IMR-90 (cell line): ENCODE measurements around the gene NELL1. TPM values are rescaled to one million over a fixed set of nuclear protein-coding genes. Genes with fewer than 3 reads are reported as not detected.

Experiments
- ATAC-seq: fragments of 200-7000 bp; cut with Tn5 transposase; 2 replicates; pipeline ENCODE4 v1.9.1; 2020; ENCODE audit warnings: low read depth, mild to moderate bottlenecking, moderate library complexity
- BruUV-seq: library from RNA; stranded (reverse); fragments of 400-500 nt; replicated peaks from 2 replicates; lab custom pipeline; 2021; lab: Mats Ljungman, UMichigan
- CTCF ChIA-PET: fragments of 300-600 bp; formaldehyde crosslinking; extraction: SDS; loops from one replicate; lab custom pipeline; 2021; ENCODE audit warnings: antibody characterized with exemption; lab: Yijun Ruan, JAX
- POLR2A ChIA-PET: fragments of 300-600 bp; sonication (Branson Sonifier 250); formaldehyde crosslinking; loops from one replicate; lab custom pipeline; 2022; ENCODE audit warnings: antibody characterized with exemption; ENCODE audit not compliant: unreplicated experiment; lab: Charles Lee
- DNase-seq: peaks from one replicate; pipeline ENCODE4 v3.0.0; 2013
- H2AFZ ChIP-seq: replicated peaks from 2 replicates; pipeline ENCODE3; 2013; ENCODE audit warnings: low read length, mild to moderate bottlenecking; ENCODE audit not compliant: poor library complexity
- H2AK5ac ChIP-seq: 2 replicates; pipeline ENCODE4 v1.6.1; 2013; ENCODE audit warnings: low read depth, low read length, inconsistent platforms
- H2AK9ac ChIP-seq: replicated peaks from 2 replicates; pipeline ENCODE3; 2013; ENCODE audit warnings: mild to moderate bottlenecking, low read depth, low read length, moderate library complexity; ENCODE audit not compliant: poor library complexity
- H2BK120ac ChIP-seq: 2 replicates; pipeline ENCODE4 v1.6.1; 2013; ENCODE audit warnings: low read depth, low read length, inconsistent platforms
- H2BK15ac ChIP-seq: 3 replicates; pipeline ENCODE4 v1.6.1; 2013; ENCODE audit warnings: low read depth, low read length, inconsistent platforms
- H2BK20ac ChIP-seq: 2 replicates; pipeline ENCODE4 v1.6.1; 2013; ENCODE audit warnings: low read depth, mild to moderate bottlenecking, inconsistent platforms, low read length, moderate library complexity
- H2BK5ac ChIP-seq: 2 replicates; pipeline ENCODE4 v1.6.1; 2013; ENCODE audit warnings: mild to moderate bottlenecking, low read depth, low read length, inconsistent platforms; ENCODE audit not compliant: poor library complexity, severe bottlenecking
- H3K14ac ChIP-seq: replicated peaks from 2 replicates; pipeline ENCODE4 v1.6.1; 2013; ENCODE audit warnings: low read depth, low read length, inconsistent platforms
- H3K18ac ChIP-seq: 2 replicates; pipeline ENCODE4 v1.6.1; 2013; ENCODE audit warnings: low read depth, low read length, control low read depth
- H3K23ac ChIP-seq: 2 replicates; pipeline ENCODE4 v1.6.1; 2013; ENCODE audit warnings: low read depth, low read length, inconsistent platforms
- H3K27ac ChIP-seq: 2 replicates; pipeline ENCODE4 v1.5.1; 2013; ENCODE audit warnings: mild to moderate bottlenecking, control low read depth, low read length; ENCODE audit not compliant: insufficient read depth
- H3K27me3 ChIP-seq: 2 replicates; pipeline ENCODE4 v1.6.1; 2013; ENCODE audit warnings: low read length; ENCODE audit not compliant: control insufficient read depth, insufficient read depth
- H3K36me3 ChIP-seq: 2 replicates; pipeline ENCODE4 v1.6.1; 2013; ENCODE audit warnings: low read length, mixed read lengths; ENCODE audit not compliant: control insufficient read depth, insufficient read depth
- H3K4ac ChIP-seq: 2 replicates; pipeline ENCODE4 v1.6.1; 2013; ENCODE audit warnings: low read depth, low read length, inconsistent platforms
- H3K4me1 ChIP-seq: 2 replicates; pipeline ENCODE4 v1.6.1; 2013; ENCODE audit warnings: low read length, mixed read lengths; ENCODE audit not compliant: control insufficient read depth, insufficient read depth
- H3K4me2 ChIP-seq: 2 replicates; pipeline ENCODE4 v1.6.1; 2013; ENCODE audit warnings: low read depth, mild to moderate bottlenecking, control low read depth, low read length, moderate library complexity
- H3K4me3 ChIP-seq: 2 replicates; pipeline ENCODE4 v1.5.1; 2013; ENCODE audit warnings: low read depth, mild to moderate bottlenecking, control low read depth, low read length, moderate library complexity; ENCODE audit not compliant: insufficient read depth
- H3K56ac ChIP-seq: 2 replicates; pipeline ENCODE4 v1.6.1; 2013; ENCODE audit warnings: low read length, inconsistent platforms; ENCODE audit not compliant: insufficient read depth; ENCODE audit errors: extremely low read depth
- H3K79me1 ChIP-seq, 2 experiments: 2 replicates each; pipeline ENCODE4 v1.6.1; 2013; ENCODE audit warnings: low read length in 2 of 2, inconsistent platforms in 1 of 2, low read depth in 1 of 2
- H3K9ac ChIP-seq: 2 replicates; pipeline ENCODE4 v1.6.1; 2013; ENCODE audit warnings: low read depth, low read length, control low read depth
- H3K9me1 ChIP-seq: 2 replicates; pipeline ENCODE4 v1.6.1; 2013; ENCODE audit warnings: low read length, inconsistent platforms; ENCODE audit not compliant: insufficient read depth
- H3K9me3 ChIP-seq: 2 replicates; pipeline ENCODE4 v1.6.1; 2013; ENCODE audit warnings: low read length; ENCODE audit not compliant: control insufficient read depth, insufficient read depth
- H4K20me1 ChIP-seq: 2 replicates; pipeline ENCODE4 v1.6.1; 2013; ENCODE audit warnings: low read length, inconsistent platforms; ENCODE audit not compliant: insufficient read depth
- H4K5ac ChIP-seq: 2 replicates; pipeline ENCODE4 v1.6.1; 2013; ENCODE audit warnings: mild to moderate bottlenecking, low read depth, low read length, control low read depth
- H4K8ac ChIP-seq, 2 experiments: 2 replicates each; pipeline ENCODE4 v1.6.1; 2013; ENCODE audit warnings: low read depth in 2 of 2, low read length in 2 of 2, control low read depth in 1 of 2, inconsistent platforms in 1 of 2
- H4K91ac ChIP-seq: 2 replicates; pipeline ENCODE4 v1.6.1; 2013; ENCODE audit warnings: low read depth, low read length, inconsistent platforms; ENCODE audit not compliant: insufficient read depth
- CEBPB ChIP-seq: IDR thresholded peaks from 2 replicates; pipeline ENCODE4 v1.6.1; 2012; ENCODE audit warnings: low read depth, low read length, improper control_type of control experiment
- ELK1 ChIP-seq: fragments of 150-350 bp; IDR thresholded peaks from 2 replicates; pipeline ENCODE4 v1.6.1; 2016; ENCODE audit warnings: low read depth, mild to moderate bottlenecking, low read length, moderate library complexity, borderline replicate concordance
- NFE2L2 ChIP-seq: fragments of 150-350 bp; IDR thresholded peaks from 2 replicates; pipeline ENCODE4 v1.6.1; 2016; ENCODE audit warnings: low read depth, mild to moderate bottlenecking, low read length
- WGBS, 2 experiments: methylation state at CpG; one replicate each; pipeline versions ENCODE4 v1.1.5 to v1.1.7; 2013; ENCODE audit warnings: missing lambda C conversion rate in 2 of 2; ENCODE audit not compliant: insufficient read length in 1 of 2; ENCODE audit errors: extremely low coverage in 2 of 2; 5-methylcytosine and 5-hydroxymethylcytosine counted together
- dilution Hi-C: fragments of 300-500 bp; cut with HindIII; formaldehyde crosslinking; loops from one replicate; pipeline ENCODE4 v1.14.3; 2018; ENCODE audit warnings: low sequenced_read_pairs; ENCODE audit not compliant: unreplicated experiment
- in situ Hi-C: fragments of 300-500 bp; cut with MboI; formaldehyde crosslinking; loops from 3 replicates; pipeline ENCODE4 v1.14.3; 2019; ENCODE audit warnings: low sequenced_read_pairs, inconsistent platforms, mixed read lengths
- intact Hi-C: fragments of 100-400 bp; cut with micrococcal nuclease; formaldehyde crosslinking; loops from 2 replicates; pipeline ENCODE4 v1.10.0; 2022
- polyA plus RNA-seq, 3 experiments: library from polyadenylated mRNA; depleted of rRNA; stranded (reverse); fragments of >200 nt; gene quantifications; 2 replicates each; pipeline ENCODE4 v1.2.3, GENCODE V29; 2012; ENCODE audit warnings: low replicate concordance in 1 of 3
- total RNA-seq: library from RNA; depleted of rRNA; stranded (reverse); fragments of >200 nt; gene quantifications from 2 replicates; pipeline ENCODE4 v1.2.3, GENCODE V29; 2012

The NELL1 gene
- total and polyA plus RNA-seq, 2 of the 4 experiments (the other 2 are of a cell fraction): not detected

- BruUV-seq: no TSS peak
- Histone ChIP-seq H3K9me3 (peaks cover 4% of the 10 kb centered on the region; the same call in 1 of the 2 replicates), H3K36me3 (no peaks in the 10 kb centered on the region), H3K18ac (no peak overlapping the region), H3K9ac (no peak overlapping the region), H2BK120ac (no peak overlapping the region), H3K27ac (no peak overlapping the region), H3K4me1 (no peaks in the 10 kb centered on the region), H3K4me2 (no peak overlapping the region), H3K14ac (no peak overlapping the region), H4K91ac (no peak overlapping the region), H2BK20ac (no peak overlapping the region), H3K79me1 (no peaks in the 10 kb centered on the region), H3K27me3 (no peaks in the 10 kb centered on the region), H3K4me3 (no peak overlapping the region), H2AK9ac (no peak overlapping the region), H2AFZ (no peak overlapping the region), H2BK15ac (no peak overlapping the region), H2AK5ac (no peak overlapping the region), H4K8ac (no peak overlapping the region), H4K20me1 (no peaks in the 10 kb centered on the region), H3K56ac (no peak overlapping the region), H2BK5ac (no peak overlapping the region), H4K5ac (no peak overlapping the region), H3K9me1 (no peaks in the 10 kb centered on the region), H3K23ac (no peak overlapping the region), H3K4ac (no peak overlapping the region)
- dilution Hi-C loops (no loop called here), in situ Hi-C loops (no loop called here), intact Hi-C loops (no loop called here)
- no peak for DNase-seq
- no peak for TF ChIP-seq NFE2L2
- TF ChIP-seq CEBPB: no peak
- no peak for TF ChIP-seq ELK1
- POLR2A ChIA-PET: no interaction called here
- CTCF ChIA-PET: no interaction called here
- WGBS, 2 experiments: no CpG with 5 or more reads among the region's 4 CpGs
- no peak for ATAC-seq
Observed at GRCh38 chr11:21262992-21263391, 593.6 kb downstream of the NELL1 start.
